SU-DHL-6 (cell line): Measurements from ENCODE around the gene NKAP.

Experiments used
- H2AFZ ChIP-seq: fragments of 200-600 bp; sonication (generic); 2 replicates; pipeline ENCODE4 v1.6.1; 2014; ENCODE audit warnings: low read depth, mild to moderate bottlenecking, moderate library complexity, mixed read lengths, antibody characterized with exemption, low read length; ENCODE audit not compliant: severe bottlenecking
- H3F3A ChIP-seq: fragments of 200-600 bp; shearing (Covaris generic); 2 replicates; pipeline ENCODE4 v1.6.0; 2016; ENCODE audit warnings: antibody characterized with exemption, mild to moderate bottlenecking; ENCODE audit not compliant: insufficient read depth
- H3K27ac ChIP-seq: fragments of 200-600 bp; sonication (generic); 2 replicates; pipeline ENCODE4 v1.5.1; 2016; ENCODE audit warnings: low read depth, mild to moderate bottlenecking, low read length, moderate library complexity, mixed read lengths
- H3K27me3 ChIP-seq: fragments of 200-600 bp; sonication (generic), shearing (Covaris generic); 2 replicates; pipeline ENCODE4 v1.6.0; 2014; ENCODE audit warnings: mild to moderate bottlenecking, low read length
- H3K36me3 ChIP-seq: fragments of 200-600 bp; sonication (generic); 2 replicates; pipeline ENCODE4 v1.6.1; 2014; ENCODE audit warnings: mild to moderate bottlenecking, low read length, mixed read lengths
- H3K4me2 ChIP-seq: fragments of 300-600, 200-600 bp; shearing (Covaris generic), sonication (generic); 2 replicates; pipeline ENCODE4 v1.6.0; 2014; ENCODE audit warnings: low read length, low read depth, mild to moderate bottlenecking; ENCODE audit not compliant: poor library complexity, severe bottlenecking
- H3K4me3 ChIP-seq: fragments of 200-600 bp; sonication (generic); 2 replicates; pipeline ENCODE4 v1.5.1; 2014; ENCODE audit warnings: antibody characterized with exemption, low read length, mild to moderate bottlenecking, mixed read lengths; ENCODE audit not compliant: insufficient read depth, poor library complexity, severe bottlenecking
- H3K79me2 ChIP-seq: fragments of 200-600 bp; sonication (generic); 2 replicates; pipeline ENCODE4 v1.6.1; 2014; ENCODE audit warnings: mild to moderate bottlenecking, low read length, moderate library complexity; ENCODE audit not compliant: insufficient read depth
- H3K9ac ChIP-seq: fragments of 200-600 bp; sonication (generic); 2 replicates; pipeline ENCODE4 v1.7.0; 2014; ENCODE audit warnings: mild to moderate bottlenecking, low read length
- H3K9me2 ChIP-seq: fragments of 200-600 bp; sonication (generic); replicated peaks from 2 replicates; pipeline ENCODE4 v1.6.1; 2014; ENCODE audit warnings: low read length; ENCODE audit not compliant: insufficient read depth
- H3K9me3 ChIP-seq: fragments of 200-600 bp; sonication (generic); 2 replicates; pipeline ENCODE4 v1.6.1; 2014; ENCODE audit warnings: low read length, mixed read lengths; ENCODE audit not compliant: insufficient read depth
- H4K20me1 ChIP-seq: fragments of 200-600 bp; sonication (generic); 2 replicates; pipeline ENCODE4 v1.6.1; 2014; ENCODE audit warnings: low read depth, mild to moderate bottlenecking, antibody characterized with exemption, low read length, moderate library complexity, mixed read lengths
- CTCF ChIP-seq: fragments of 200-600 bp; sonication (generic); IDR thresholded peaks from one replicate; pipeline ENCODE4 v1.5.1; 2017; ENCODE audit warnings: antibody characterized with exemption, mild to moderate bottlenecking, low read length, moderate library complexity; ENCODE audit not compliant: insufficient read depth, poor library complexity, severe bottlenecking
- EZH2phosphoT487 ChIP-seq: fragments of 200-600 bp; sonication (generic), shearing (Covaris generic); conservative IDR thresholded peaks from 2 replicates; pipeline ENCODE4 v1.6.1; 2018; ENCODE audit warnings: mild to moderate bottlenecking, antibody characterized with exemption, low read length, moderate library complexity, mixed read lengths

Gene NKAP

GRCh38 chrX:119916310-119916709 is 27.2 kb downstream of the NKAP start:
- H3K9me2 ChIP-seq: no peaks in the 10 kb centered on the region
- H3K27me3 ChIP-seq: no peaks in the 10 kb centered on the region
- H3K9ac ChIP-seq: no peak overlapping the region
- no peaks in the 10 kb centered on the region for H4K20me1 ChIP-seq
- no peak overlapping the region for H3K4me2 ChIP-seq
- H3K36me3 ChIP-seq: no peaks in the 10 kb centered on the region
- no peaks in the 10 kb centered on the region for H3K79me2 ChIP-seq
- H3K4me3 ChIP-seq: no peak overlapping the region
- H3K9me3 ChIP-seq: no peaks in the 10 kb centered on the region
- H3F3A ChIP-seq: no peaks in the 10 kb centered on the region
- TF ChIP-seq EZH2phosphoT487 (no peak), CTCF (no peak)
- H3K27ac ChIP-seq: no peak overlapping the region
- H2AFZ ChIP-seq: no peak overlapping the region

GRCh38 chrX:119900976-119901375 is 42.6 kb downstream of the NKAP start:
- no peak overlapping the region for H3K27ac ChIP-seq
- H3K79me2 ChIP-seq: no peaks in the 10 kb centered on the region
- no peaks in the 10 kb centered on the region for H3K9me3 ChIP-seq
- no peak for TF ChIP-seq EZH2phosphoT487
- no peak for TF ChIP-seq CTCF
- no peak overlapping the region for H3K9ac ChIP-seq
- no peak overlapping the region for H2AFZ ChIP-seq
- no peaks in the 10 kb centered on the region for H3K27me3 ChIP-seq
- no peaks in the 10 kb centered on the region for H3K9me2 ChIP-seq
- no peak overlapping the region for H3K4me3 ChIP-seq
- no peaks in the 10 kb centered on the region for H3K36me3 ChIP-seq
- no peaks in the 10 kb centered on the region for H4K20me1 ChIP-seq
- H3K4me2 ChIP-seq: no peak overlapping the region
- H3F3A ChIP-seq: no peaks in the 10 kb centered on the region

GRCh38 chrX:119899125-119899524 is 44.4 kb downstream of the NKAP start:
- H2AFZ ChIP-seq: no peak overlapping the region

More at GRCh38 chrX:119899125-119899524, 44.4 kb downstream of the NKAP start:
- Histone ChIP-seq H3K79me2 (no peaks in the 10 kb centered on the region), H3K27ac (no peak overlapping the region), H3K9me2 (no peaks in the 10 kb centered on the region), H3K4me3 (no peak overlapping the region), H3K4me2 (no peak overlapping the region), H3F3A (no peaks in the 10 kb centered on the region), H3K36me3 (no peaks in the 10 kb centered on the region), H4K20me1 (no peaks in the 10 kb centered on the region), H3K9me3 (no peaks in the 10 kb centered on the region), H3K27me3 (no peaks in the 10 kb centered on the region), H3K9ac (no peak overlapping the region)
- no peak for TF ChIP-seq CTCF
